G401 (cell line): ENCODE data around the gene XXYLT1. TPM values are rescaled to one million over a fixed set of nuclear protein-coding genes. Genes with fewer than 3 reads are reported as not detected.

Experiments
- DNase-seq: peaks from one replicate; pipeline ENCODE4 v3.0.0-alpha.2; 2015; ENCODE audit warnings: low spot score
- in situ Hi-C: cut with HindIII; loops from 2 replicates; pipeline ENCODE4 v1.10.0; 2016; ENCODE audit warnings: low sequenced_read_pairs, mixed read lengths
- total RNA-seq: library from RNA; depleted of rRNA; stranded (reverse); fragments of >200 nt; shearing (Covaris generic); gene quantifications from 2 replicates; pipeline ENCODE4 v1.2.3, GENCODE V29; 2014; rRNA removed

XXYLT1 gene
- total RNA-seq, 1 experiment from 2014 or later: 80.3 TPM

- in situ Hi-C loops: no loop called here
- no peak for DNase-seq
Observed at GRCh38 chr3:195019335-195019734, 251.6 kb downstream of the XXYLT1 start.

Other genes with a start within 250 kb of the XXYLT1 start
- gene ACAP2, start 171.9 kb upstream of the XXYLT1 start, total RNA-seq: 55.3 and 65.8 TPM in 2 replicates